Measurements from ENCODE around the gene MAD1L1.

DNA sequence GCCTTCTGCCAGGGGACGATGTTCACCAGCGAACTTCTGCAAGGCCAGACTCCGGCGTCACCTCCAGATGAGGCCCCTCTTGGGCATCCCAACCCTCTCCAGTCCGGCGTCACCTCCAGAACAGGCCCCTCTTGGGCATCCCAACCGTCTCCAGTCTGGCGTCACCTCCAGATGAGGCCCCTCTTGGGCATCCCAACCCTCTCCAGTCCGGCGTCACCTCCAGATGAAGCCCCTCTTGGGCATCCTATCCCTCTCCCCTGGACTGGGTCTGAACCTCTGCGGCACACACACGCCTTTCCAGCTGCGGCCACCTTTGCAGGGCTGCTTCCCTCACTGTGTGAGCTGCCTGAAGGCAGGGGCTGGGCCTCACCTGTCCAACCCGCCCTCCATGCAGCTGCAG is 321.2 kb downstream of the MAD1L1 start:
- TF ChIP-seq POLR2A (IDR thresholded peaks at IDR 0.05) (no peak), POLR2AphosphoS5 (IDR thresholded peaks at IDR 0.05) (no peak)
- TF ChIP-seq, protein P1, sequence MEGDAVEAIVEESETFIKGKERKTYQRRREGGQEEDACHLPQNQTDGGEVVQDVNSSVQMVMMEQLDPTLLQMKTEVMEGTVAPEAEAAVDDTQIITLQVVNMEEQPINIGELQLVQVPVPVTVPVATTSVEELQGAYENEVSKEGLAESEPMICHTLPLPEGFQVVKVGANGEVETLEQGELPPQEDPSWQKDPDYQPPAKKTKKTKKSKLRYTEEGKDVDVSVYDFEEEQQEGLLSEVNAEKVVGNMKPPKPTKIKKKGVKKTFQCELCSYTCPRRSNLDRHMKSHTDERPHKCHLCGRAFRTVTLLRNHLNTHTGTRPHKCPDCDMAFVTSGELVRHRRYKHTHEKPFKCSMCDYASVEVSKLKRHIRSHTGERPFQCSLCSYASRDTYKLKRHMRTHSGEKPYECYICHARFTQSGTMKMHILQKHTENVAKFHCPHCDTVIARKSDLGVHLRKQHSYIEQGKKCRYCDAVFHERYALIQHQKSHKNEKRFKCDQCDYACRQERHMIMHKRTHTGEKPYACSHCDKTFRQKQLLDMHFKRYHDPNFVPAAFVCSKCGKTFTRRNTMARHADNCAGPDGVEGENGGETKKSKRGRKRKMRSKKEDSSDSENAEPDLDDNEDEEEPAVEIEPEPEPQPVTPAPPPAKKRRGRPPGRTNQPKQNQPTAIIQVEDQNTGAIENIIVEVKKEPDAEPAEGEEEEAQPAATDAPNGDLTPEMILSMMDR (IDR thresholded peaks at IDR 0.05): no peak
